Loucy (cell line): ENCODE data around the gene FAM131A.

ENCODE experiments used
- H2AFZ ChIP-seq: fragments of 200-600 bp; sonication (generic); 2 replicates; pipeline ENCODE4 v1.6.0; 2016; ENCODE audit warnings: antibody characterized with exemption, mild to moderate bottlenecking, low read length, moderate library complexity
- H3F3A ChIP-seq: fragments of 200-600 bp; 2 replicates; pipeline ENCODE4 v1.6.0; 2016; ENCODE audit warnings: antibody characterized with exemption, low read depth, mild to moderate bottlenecking
- H3K27me3 ChIP-seq: fragments of 200-600 bp; sonication (generic); 2 replicates; pipeline ENCODE4 v1.6.1; 2014; ENCODE audit warnings: low read length, mild to moderate bottlenecking; ENCODE audit not compliant: insufficient read depth, poor library complexity, severe bottlenecking
- H3K36me3 ChIP-seq: fragments of 200-600 bp; sonication (generic); 2 replicates; pipeline ENCODE4 v1.6.1; 2016; ENCODE audit warnings: low read length; ENCODE audit not compliant: insufficient read depth
- H3K4me1 ChIP-seq: fragments of 200-600 bp; sonication (generic); 2 replicates; pipeline ENCODE4 v1.5.1; 2014; ENCODE audit warnings: low read length, mild to moderate bottlenecking; ENCODE audit not compliant: insufficient read depth, poor library complexity, severe bottlenecking
- H3K4me2 ChIP-seq: fragments of 200-600 bp; sonication (generic); 2 replicates; pipeline ENCODE4 v1.6.0; 2014; ENCODE audit warnings: antibody characterized with exemption, low read length, low read depth, mild to moderate bottlenecking; ENCODE audit not compliant: poor library complexity, severe bottlenecking
- H3K4me3 ChIP-seq: fragments of 200-600 bp; sonication (generic); 2 replicates; pipeline ENCODE4 v1.5.1; 2014; ENCODE audit warnings: low read length, mild to moderate bottlenecking, mixed read lengths; ENCODE audit not compliant: poor library complexity, severe bottlenecking
- H3K79me2 ChIP-seq: fragments of 200-600 bp; sonication (generic); 2 replicates; pipeline ENCODE4 v1.6.1; 2014; ENCODE audit warnings: low read length; ENCODE audit not compliant: insufficient read depth
- H3K9ac ChIP-seq: fragments of 200-600 bp; sonication (generic); 2 replicates; pipeline ENCODE4 v1.6.0; 2014; ENCODE audit warnings: mild to moderate bottlenecking, low read depth, low read length, moderate library complexity; ENCODE audit not compliant: poor library complexity, severe bottlenecking
- H3K9me2 ChIP-seq: fragments of 200-600 bp; sonication (generic); replicated peaks from 2 replicates; pipeline ENCODE4 v1.6.1; 2016; ENCODE audit warnings: low read depth, low read length, mixed read lengths
- H3K9me3 ChIP-seq: fragments of 200-600 bp; sonication (generic); 2 replicates; pipeline ENCODE4 v1.6.1; 2014; ENCODE audit warnings: mild to moderate bottlenecking, antibody characterized with exemption, low read length, low read depth; ENCODE audit not compliant: insufficient read depth
- H4K20me1 ChIP-seq: fragments of 200-600 bp; sonication (generic); 2 replicates; pipeline ENCODE4 v1.6.0; 2014; ENCODE audit warnings: antibody characterized with exemption, low read length, mild to moderate bottlenecking; ENCODE audit not compliant: insufficient read depth, poor library complexity, severe bottlenecking
- EZH2phosphoT487 ChIP-seq: fragments of 200-600 bp; IDR thresholded peaks from 2 replicates; pipeline ENCODE4 v1.6.1; 2018; ENCODE audit warnings: antibody characterized with exemption, mild to moderate bottlenecking, moderate library complexity, borderline replicate concordance
- TF ChIP-seq, protein P1 (sequence below): fragments of 200-600 bp; sonication (generic); conservative IDR thresholded peaks from 2 replicates; pipeline ENCODE4 v1.5.1; 2014; ENCODE audit warnings: mild to moderate bottlenecking, antibody characterized with exemption, low read length

FAM131A gene

DNA sequence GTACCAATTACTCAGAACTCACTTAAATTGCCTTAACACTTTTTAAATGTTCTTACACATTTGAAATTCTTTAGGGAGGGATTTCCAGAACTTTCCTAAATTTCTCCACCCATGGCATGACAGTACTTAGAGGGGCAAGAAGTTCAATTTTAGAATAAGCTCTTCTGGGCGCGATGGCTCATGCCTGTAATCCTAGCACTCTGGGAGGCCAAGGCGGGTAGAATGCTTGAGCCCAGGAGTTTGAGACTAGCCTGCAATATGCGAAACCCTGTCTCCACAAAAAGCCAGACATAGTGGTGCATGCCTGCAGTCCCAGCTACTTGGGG, 10.6 kb downstream of the FAM131A start:
- no peak overlapping the region for H3K9ac ChIP-seq
- no peaks in the 10 kb centered on the region for H3F3A ChIP-seq
- TF ChIP-seq, protein P1, sequence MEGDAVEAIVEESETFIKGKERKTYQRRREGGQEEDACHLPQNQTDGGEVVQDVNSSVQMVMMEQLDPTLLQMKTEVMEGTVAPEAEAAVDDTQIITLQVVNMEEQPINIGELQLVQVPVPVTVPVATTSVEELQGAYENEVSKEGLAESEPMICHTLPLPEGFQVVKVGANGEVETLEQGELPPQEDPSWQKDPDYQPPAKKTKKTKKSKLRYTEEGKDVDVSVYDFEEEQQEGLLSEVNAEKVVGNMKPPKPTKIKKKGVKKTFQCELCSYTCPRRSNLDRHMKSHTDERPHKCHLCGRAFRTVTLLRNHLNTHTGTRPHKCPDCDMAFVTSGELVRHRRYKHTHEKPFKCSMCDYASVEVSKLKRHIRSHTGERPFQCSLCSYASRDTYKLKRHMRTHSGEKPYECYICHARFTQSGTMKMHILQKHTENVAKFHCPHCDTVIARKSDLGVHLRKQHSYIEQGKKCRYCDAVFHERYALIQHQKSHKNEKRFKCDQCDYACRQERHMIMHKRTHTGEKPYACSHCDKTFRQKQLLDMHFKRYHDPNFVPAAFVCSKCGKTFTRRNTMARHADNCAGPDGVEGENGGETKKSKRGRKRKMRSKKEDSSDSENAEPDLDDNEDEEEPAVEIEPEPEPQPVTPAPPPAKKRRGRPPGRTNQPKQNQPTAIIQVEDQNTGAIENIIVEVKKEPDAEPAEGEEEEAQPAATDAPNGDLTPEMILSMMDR, result no peak
- no peak for TF ChIP-seq EZH2phosphoT487
- no peaks in the 10 kb centered on the region for H4K20me1 ChIP-seq
- H3K9me3 ChIP-seq, result no peaks in the 10 kb centered on the region
- no peaks in the 10 kb centered on the region for H3K9me2 ChIP-seq
- no peaks in the 10 kb centered on the region for H3K4me1 ChIP-seq
- no peak overlapping the region for H3K4me3 ChIP-seq
- H3K36me3 ChIP-seq, result no peaks in the 10 kb centered on the region
- H3K79me2 ChIP-seq, result no peaks in the 10 kb centered on the region
- H3K27me3 ChIP-seq, result no peaks in the 10 kb centered on the region
- no peak overlapping the region for H2AFZ ChIP-seq
- H3K4me2 ChIP-seq, result no peak overlapping the region

DNA sequence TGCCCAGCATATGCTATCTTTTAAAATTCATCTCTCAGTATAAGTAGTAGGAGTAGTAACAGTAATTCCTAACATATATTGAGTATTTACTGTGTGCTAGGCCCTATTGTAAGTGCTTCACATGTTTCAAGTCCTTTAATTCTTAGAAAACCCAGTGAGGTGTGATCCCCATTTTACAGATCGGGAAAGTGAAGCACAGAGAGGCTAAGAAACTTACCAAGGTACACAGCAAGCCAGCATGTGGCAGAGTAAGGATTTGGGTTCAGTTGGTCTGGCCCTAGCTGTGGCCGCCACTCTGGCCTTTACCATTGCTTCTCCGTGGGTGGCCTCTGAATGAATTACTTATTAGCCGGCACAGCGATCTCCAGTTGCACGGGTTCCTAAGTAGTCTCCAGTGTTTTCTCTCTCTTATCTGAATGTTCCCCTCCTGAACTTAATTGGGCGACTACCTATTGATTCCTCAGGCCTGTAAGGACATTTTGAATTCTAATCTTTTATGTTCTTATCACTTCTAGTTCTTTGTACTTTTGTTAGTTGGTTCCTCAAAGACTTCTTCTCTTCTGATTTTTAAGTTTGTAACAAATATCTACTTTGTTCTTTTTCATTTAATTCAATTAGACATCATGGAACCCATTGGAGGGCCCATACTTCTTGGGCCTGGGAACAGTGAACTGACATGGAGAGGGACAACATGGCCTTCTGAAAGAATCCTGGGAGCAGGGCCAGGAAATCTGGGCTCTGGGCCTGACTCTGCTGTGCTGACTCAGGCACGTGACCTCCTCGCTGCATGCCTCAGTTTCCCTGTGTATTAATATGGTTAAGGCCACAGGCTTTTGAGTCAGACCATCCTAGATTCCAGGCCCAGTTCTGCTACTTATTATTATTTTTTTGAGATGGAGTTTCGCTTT, 12.4 kb downstream of the FAM131A start:
- H3F3A ChIP-seq, result no peaks in the 10 kb centered on the region
- H2AFZ ChIP-seq, result no peak overlapping the region
- no peak overlapping the region for H3K4me2 ChIP-seq
- H3K79me2 ChIP-seq, result no peaks in the 10 kb centered on the region
- H3K9me3 ChIP-seq, result no peaks in the 10 kb centered on the region
- no peaks in the 10 kb centered on the region for H3K36me3 ChIP-seq
- TF ChIP-seq, protein P1, result no peak
- no peak for TF ChIP-seq EZH2phosphoT487
- no peaks in the 10 kb centered on the region for H3K9me2 ChIP-seq
- H3K27me3 ChIP-seq, result no peaks in the 10 kb centered on the region
- H3K4me1 ChIP-seq, result no peaks in the 10 kb centered on the region
- H3K4me3 ChIP-seq, result no peak overlapping the region
- H4K20me1 ChIP-seq, result no peaks in the 10 kb centered on the region
- no peak overlapping the region for H3K9ac ChIP-seq

DNA sequence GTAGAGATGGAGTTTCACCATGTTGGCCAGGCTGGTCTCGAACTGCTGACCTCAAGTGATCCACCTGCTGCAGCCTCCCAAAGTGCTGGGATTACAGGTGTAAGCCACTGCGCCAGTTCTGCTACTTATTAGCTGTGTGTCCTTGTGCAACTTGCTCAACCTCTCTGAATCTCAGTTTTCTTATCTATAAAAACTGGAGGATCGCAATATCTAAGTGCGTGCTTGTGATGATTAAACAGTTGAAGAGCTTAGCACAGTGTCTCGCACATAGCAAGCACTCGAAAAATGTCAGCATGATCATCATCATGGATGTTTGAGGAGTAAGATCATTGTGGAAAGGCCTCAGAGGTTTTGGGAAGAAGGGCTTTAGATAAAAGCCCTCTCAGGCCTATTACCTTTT, 13.2 kb downstream of the FAM131A start:
- TF ChIP-seq, protein P1, result no peak
- no peak for TF ChIP-seq EZH2phosphoT487
- H3K4me1 ChIP-seq, result no peaks in the 10 kb centered on the region
- no peaks in the 10 kb centered on the region for H3K9me3 ChIP-seq
- H3K4me2 ChIP-seq, result no peak overlapping the region
- no peaks in the 10 kb centered on the region for H3K79me2 ChIP-seq
- H2AFZ ChIP-seq, result no peak overlapping the region
- no peaks in the 10 kb centered on the region for H3F3A ChIP-seq
- H3K9ac ChIP-seq, result no peak overlapping the region
- H3K4me3 ChIP-seq, result no peak overlapping the region
- no peaks in the 10 kb centered on the region for H3K27me3 ChIP-seq
- H3K9me2 ChIP-seq, result no peaks in the 10 kb centered on the region
- H4K20me1 ChIP-seq, result no peaks in the 10 kb centered on the region
- H3K36me3 ChIP-seq, result no peaks in the 10 kb centered on the region
